ENCODE measurements around the gene ASIP. TPM values are rescaled to one million over a fixed set of nuclear protein-coding genes. Genes with fewer than 3 reads are reported as not detected.
"Not testable (repeated sequence)": the region's sequence is repeated elsewhere in the genome, so short reads cannot be mapped to it uniquely, and the experiment has no call there.

ASIP gene
- not detected for total RNA-seq

GRCh38 chr20:34240693-34241615, at the start of gene ASIP:
Gene ASIP, plus strand, starts transcription at chr20:34241423. Its CDS starts 18,952 bp downstream, at chr20:34260375.
- no peak for DNase-seq
- peaks cover 3% of the 10 kb centered on the region for H3K36me3 Mint-ChIP-seq
- H3K27me3 Mint-ChIP-seq: no peaks in the 10 kb centered on the region
- H3K27ac Mint-ChIP-seq: peak within 1 kb of the TSS; percentile 42
- H3K9me3 Mint-ChIP-seq: peaks cover 16% of the 10 kb centered on the region
- no peak within 1 kb of the TSS for H3K4me3 Mint-ChIP-seq
- peaks cover 13% of the 10 kb centered on the region for H3K4me1 Mint-ChIP-seq

- DNase-seq: no peak
- no peaks in the 10 kb centered on the region for H3K4me1 Mint-ChIP-seq
- H3K27ac Mint-ChIP-seq: no peak overlapping the region
- H3K36me3 Mint-ChIP-seq: no peaks in the 10 kb centered on the region
- no peaks in the 10 kb centered on the region for H3K9me3 Mint-ChIP-seq
- peaks cover 20% of the 10 kb centered on the region for H3K27me3 Mint-ChIP-seq
- H3K4me3 Mint-ChIP-seq: no peak overlapping the region
Measured at GRCh38 chr20:34193051-34193450, 48.2 kb upstream of the ASIP start.

GRCh38 chr20:34199183-34199582, 42.0 kb upstream of the ASIP start:
- DNase-seq: no peak
- Mint-ChIP-seq H3K9me3 (no peaks in the 10 kb centered on the region), H3K4me1 (no peaks in the 10 kb centered on the region), H3K36me3 (no peaks in the 10 kb centered on the region), H3K4me3 (no peak overlapping the region), H3K27ac (no peak overlapping the region), H3K27me3 (peaks cover 28% of the 10 kb centered on the region)

GRCh38 chr20:34200023-34200422, 41.2 kb upstream of the ASIP start:
- no peaks in the 10 kb centered on the region for H3K9me3 Mint-ChIP-seq
- no peaks in the 10 kb centered on the region for H3K4me1 Mint-ChIP-seq
- no peak for DNase-seq
- no peaks in the 10 kb centered on the region for H3K36me3 Mint-ChIP-seq
- no peak overlapping the region for H3K4me3 Mint-ChIP-seq
- H3K27me3 Mint-ChIP-seq: peaks cover 20% of the 10 kb centered on the region
- H3K27ac Mint-ChIP-seq: no peak overlapping the region

- peaks cover 19% of the 10 kb centered on the region for H3K27me3 Mint-ChIP-seq
- H3K4me3 Mint-ChIP-seq: no peak overlapping the region
- H3K36me3 Mint-ChIP-seq: no peaks in the 10 kb centered on the region
- no peaks in the 10 kb centered on the region for H3K9me3 Mint-ChIP-seq
- no peak for DNase-seq
- H3K27ac Mint-ChIP-seq: no peak overlapping the region
- no peaks in the 10 kb centered on the region for H3K4me1 Mint-ChIP-seq
Measured at GRCh38 chr20:34201531-34201930, 39.7 kb upstream of the ASIP start.

- H3K36me3 Mint-ChIP-seq, DNase-seq, H3K27ac Mint-ChIP-seq, H3K4me1 Mint-ChIP-seq, H3K9me3 Mint-ChIP-seq: not testable (repeated sequence)
- Mint-ChIP-seq H3K4me3 (peak overlapping the region; percentile 62), H3K27me3 (peaks cover 20% of the 10 kb centered on the region)
Measured at GRCh38 chr20:34205172-34205880, 35.9 kb upstream of the ASIP start.

- Mint-ChIP-seq H3K4me1 (no peaks in the 10 kb centered on the region), H3K4me3 (no peak overlapping the region), H3K9me3 (peaks cover 7% of the 10 kb centered on the region), H3K27me3 (peaks cover 15% of the 10 kb centered on the region), H3K36me3 (no peaks in the 10 kb centered on the region), H3K27ac (no peak overlapping the region)
- no peak for DNase-seq
Measured at GRCh38 chr20:34209111-34209510, 32.1 kb upstream of the ASIP start.

GRCh38 chr20:34210271-34210670, 31.0 kb upstream of the ASIP start:
- peaks cover 15% of the 10 kb centered on the region for H3K27me3 Mint-ChIP-seq
- peaks cover 7% of the 10 kb centered on the region for H3K9me3 Mint-ChIP-seq
- H3K36me3 Mint-ChIP-seq: no peaks in the 10 kb centered on the region
- H3K27ac Mint-ChIP-seq: no peak overlapping the region
- no peak for DNase-seq
- no peak overlapping the region for H3K4me3 Mint-ChIP-seq
- H3K4me1 Mint-ChIP-seq: no peaks in the 10 kb centered on the region

- DNase-seq: no peak
- Mint-ChIP-seq H3K36me3 (no peaks in the 10 kb centered on the region), H3K9me3 (peaks cover 7% of the 10 kb centered on the region)
Measured at GRCh38 chr20:34211591-34211990, 29.6 kb upstream of the ASIP start.

GRCh38 chr20:34213213-34213612, 28.0 kb upstream of the ASIP start:
- Mint-ChIP-seq H3K9me3 (peaks cover 7% of the 10 kb centered on the region), H3K27ac (no peak overlapping the region), H3K27me3 (peaks cover 13% of the 10 kb centered on the region), H3K4me1 (peaks cover 10% of the 10 kb centered on the region), H3K4me3 (no peak overlapping the region), H3K36me3 (no peaks in the 10 kb centered on the region)
- DNase-seq: no peak

More at GRCh38 chr20:34211591-34211990, 29.6 kb upstream of the ASIP start:
- Mint-ChIP-seq H3K4me1 (peaks cover 7% of the 10 kb centered on the region), H3K27ac (no peak overlapping the region), H3K27me3 (peaks cover 14% of the 10 kb centered on the region), H3K4me3 (no peak overlapping the region)

- peak; percentile 70 for DNase-seq
- Mint-ChIP-seq H3K4me1 (peaks cover 10% of the 10 kb centered on the region), H3K27ac (no peak overlapping the region), H3K4me3 (peak overlapping the region; percentile 63), H3K36me3 (no peaks in the 10 kb centered on the region), H3K27me3 (peaks cover 33% of the 10 kb centered on the region), H3K9me3 (peaks cover 7% of the 10 kb centered on the region)
Measured at GRCh38 chr20:34215711-34216381, 25.4 kb upstream of the ASIP start.

GRCh38 chr20:34216382-34216742, 24.9 kb upstream of the ASIP start:
- no peaks in the 10 kb centered on the region for H3K36me3 Mint-ChIP-seq
- H3K9me3 Mint-ChIP-seq: peaks cover 6% of the 10 kb centered on the region
- peaks cover 37% of the 10 kb centered on the region for H3K27me3 Mint-ChIP-seq
- no peak overlapping the region for H3K27ac Mint-ChIP-seq
- H3K4me3 Mint-ChIP-seq: peak overlapping the region; percentile 63
- no peak for DNase-seq
- peaks cover 10% of the 10 kb centered on the region for H3K4me1 Mint-ChIP-seq

- no peaks in the 10 kb centered on the region for H3K36me3 Mint-ChIP-seq
- H3K27me3 Mint-ChIP-seq: peaks cover 41% of the 10 kb centered on the region
- DNase-seq: no peak
- H3K27ac Mint-ChIP-seq: no peak overlapping the region
- H3K4me1 Mint-ChIP-seq: peaks cover 10% of the 10 kb centered on the region
- no peaks in the 10 kb centered on the region for H3K9me3 Mint-ChIP-seq
- no peak overlapping the region for H3K4me3 Mint-ChIP-seq
Measured at GRCh38 chr20:34220561-34220960, 20.7 kb upstream of the ASIP start.

- Mint-ChIP-seq H3K27ac (no peak overlapping the region), H3K27me3 (peaks cover 41% of the 10 kb centered on the region), H3K36me3 (no peaks in the 10 kb centered on the region), H3K4me3 (no peak overlapping the region), H3K4me1 (no peaks in the 10 kb centered on the region), H3K9me3 (no peaks in the 10 kb centered on the region)
- no peak for DNase-seq
Measured at GRCh38 chr20:34222208-34222607, 19.0 kb upstream of the ASIP start.

GRCh38 chr20:34224251-34224650, 17.0 kb upstream of the ASIP start:
- H3K4me3 Mint-ChIP-seq, H3K9me3 Mint-ChIP-seq, H3K36me3 Mint-ChIP-seq, H3K4me1 Mint-ChIP-seq, H3K27ac Mint-ChIP-seq, DNase-seq: not testable (repeated sequence)
- H3K27me3 Mint-ChIP-seq: peaks cover 23% of the 10 kb centered on the region

Measured in activated naive CD8-positive, alpha-beta T cell treated with anti-CD3 and anti-CD28 coated beads for 36 hours (primary cell).